OCI-LY3 (cell line): Measurements from ENCODE around the gene ERBB4.

ENCODE experiments used
- CTCF ChIP-seq: fragments of 200-600, 300-600 bp; sonication (generic); IDR thresholded peaks from 2 replicates; pipeline ENCODE4 v1.5.1; 2014; ENCODE audit warnings: antibody characterized with exemption, low read length, low read depth
- EZH2phosphoT487 ChIP-seq: fragments of 200-600 bp; shearing (Covaris generic); IDR thresholded peaks from 2 replicates; pipeline ENCODE4 v1.6.1; 2018; ENCODE audit warnings: antibody characterized with exemption, mixed run types, low read depth

GRCh38 chr2:212028798-212029394, 509.7 kb downstream of the ERBB4 start:
- no peak for TF ChIP-seq CTCF
- TF ChIP-seq EZH2phosphoT487 = no peak
